H1 (cell line): ENCODE results near the gene SLC25A21. TPM values are rescaled to one million over a fixed set of nuclear protein-coding genes. Genes with fewer than 3 reads are reported as not detected.

Experiments used
- CTCF ChIA-PET: fragments of 300-600 bp; sonication (Branson Sonifier 250); formaldehyde crosslinking; loops from one replicate; lab custom pipeline; 2021; ENCODE audit not compliant: partially characterized antibody; lab: Charles Lee
- POLR2A ChIA-PET: fragments of 300-600 bp; sonication (Branson Sonifier 250); formaldehyde crosslinking; loops from one replicate; lab custom pipeline; 2021; ENCODE audit warnings: inconsistent platforms; ENCODE audit not compliant: partially characterized antibody; lab: Charles Lee
- DNase-seq, 2 experiments: peaks; one replicate each; pipeline versions ENCODE4 v3.0.0 to v3.0.0-alpha.2; 2010 to 2022; ENCODE audit warnings: low spot score in 2 of 2, low read depth in 1 of 2, mixed read lengths in 1 of 2
- FAIRE-seq: peaks from 2 replicates; lab custom pipeline; 2011; peaks lifted over from hg19 to GRCh38; lab: Jason Lieb, UNC
- H2AFZ ChIP-seq: 2 replicates; pipeline ENCODE4 v1.8.1; 2012; ENCODE audit warnings: low read length, inconsistent platforms
- H2AK5ac ChIP-seq: 2 replicates; pipeline ENCODE4 v1.6.1; 2013; ENCODE audit warnings: low read depth, low read length
- H2BK120ac ChIP-seq: replicated peaks from 2 replicates; pipeline ENCODE3; 2013; ENCODE audit warnings: low read depth, low read length, inconsistent platforms
- H2BK12ac ChIP-seq: 2 replicates; pipeline ENCODE4 v1.6.1; 2013; ENCODE audit warnings: low read depth, low read length
- H2BK15ac ChIP-seq: 2 replicates; pipeline ENCODE4 v1.6.1; 2013; ENCODE audit warnings: low read length
- H2BK20ac ChIP-seq: 2 replicates; pipeline ENCODE4 v1.6.1; 2013; ENCODE audit warnings: low read length
- H2BK5ac ChIP-seq: 2 replicates; pipeline ENCODE4 v1.6.1; 2013; ENCODE audit warnings: low read depth, low read length
- H3K14ac ChIP-seq: 2 replicates; pipeline ENCODE4 v1.6.1; 2013; ENCODE audit warnings: inconsistent platforms; ENCODE audit not compliant: insufficient read length
- H3K18ac ChIP-seq: 2 replicates; pipeline ENCODE4 v1.6.1; 2013; ENCODE audit warnings: low read length; ENCODE audit errors: extremely low read depth
- H3K23ac ChIP-seq: 2 replicates; pipeline ENCODE4 v1.6.1; 2013; ENCODE audit warnings: inconsistent platforms; ENCODE audit not compliant: insufficient read length
- H3K23me2 ChIP-seq: 2 replicates; pipeline ENCODE4 v1.6.1; 2013; ENCODE audit warnings: low read depth, low read length
- H3K27ac ChIP-seq: 2 replicates; pipeline ENCODE4 v1.6.1; 2011; ENCODE audit warnings: low read depth, low read length, inconsistent platforms
- H3K27me3 ChIP-seq, 4 experiments: replicated peaks in 1 of 4; 1 replicate in 1 of 4; 2 replicates in 3 of 4; pipeline versions ENCODE4 v1.6.1 to v1.8.1; 2011 to 2013; ENCODE audit warnings: low read length in 3 of 4, mild to moderate bottlenecking in 3 of 4, inconsistent platforms in 2 of 4, mixed read lengths in 2 of 4, moderate library complexity in 1 of 4; ENCODE audit not compliant: control insufficient read depth in 3 of 4, insufficient read depth in 3 of 4; ENCODE audit errors: extremely low read depth in 1 of 4
- H3K36me3 ChIP-seq, 4 experiments: 2 replicates each; pipeline versions ENCODE4 v1.6.1 to v1.8.1; 2011 to 2013; ENCODE audit warnings: mild to moderate bottlenecking in 4 of 4, low read length in 3 of 4, moderate library complexity in 2 of 4, control low read depth in 1 of 4, inconsistent platforms in 1 of 4; ENCODE audit not compliant: insufficient read depth in 4 of 4, control insufficient read depth in 2 of 4
- H3K4ac ChIP-seq: replicated peaks from 2 replicates; pipeline ENCODE3; 2013; ENCODE audit warnings: low read length, low read depth, mixed read lengths, inconsistent platforms; ENCODE audit not compliant: insufficient read length
- H3K4me1 ChIP-seq, 4 experiments: replicated peaks in 1 of 4; 1 replicate in 1 of 4; 2 replicates in 3 of 4; pipeline versions ENCODE4 v1.6.1 to v1.8.1; 2011 to 2013; ENCODE audit warnings: low read length in 3 of 4, inconsistent platforms in 2 of 4, mixed read lengths in 1 of 4; ENCODE audit not compliant: insufficient read depth in 4 of 4, control insufficient read depth in 3 of 4
- H3K4me2 ChIP-seq, 2 experiments: 2 replicates each; pipeline versions ENCODE4 v1.6.1 to v1.8.1; 2011 to 2013; ENCODE audit warnings: low read depth in 2 of 2, low read length in 2 of 2, control low read depth in 1 of 2, inconsistent platforms in 1 of 2, mild to moderate bottlenecking in 1 of 2; ENCODE audit not compliant: insufficient read depth in 1 of 2
- H3K4me3 ChIP-seq, 4 experiments: fragments of 200-600, 300-600 bp in 1 of 4; sonication (generic), shearing (Covaris generic), sonication (Bioruptor Twin) in 1 of 4; 2 replicates each; pipeline versions ENCODE4 v1.5.1 to v1.8.1; 2011 to 2016; ENCODE audit warnings: low read length in 4 of 4, low read depth in 3 of 4, control low read depth in 2 of 4, inconsistent platforms in 2 of 4, mild to moderate bottlenecking in 2 of 4, mixed read lengths in 1 of 4, moderate library complexity in 1 of 4; ENCODE audit not compliant: insufficient read depth in 2 of 4; ENCODE audit errors: extremely low read depth in 1 of 4
- H3K56ac ChIP-seq: replicated peaks from 2 replicates; pipeline ENCODE3; 2013; ENCODE audit warnings: low read depth, mild to moderate bottlenecking, mixed read lengths, low read length, inconsistent platforms; ENCODE audit not compliant: insufficient read length
- H3K79me1 ChIP-seq: 2 replicates; pipeline ENCODE4 v1.6.1; 2013; ENCODE audit warnings: low read depth, low read length, control low read depth
- H3K79me2 ChIP-seq, 2 experiments: 2 replicates each; pipeline versions ENCODE4 v1.6.1 to v1.8.1; 2012 to 2013; ENCODE audit warnings: low read length in 2 of 2, mild to moderate bottlenecking in 2 of 2, inconsistent platforms in 1 of 2; ENCODE audit not compliant: insufficient read depth in 2 of 2, control insufficient read depth in 1 of 2
- H3K9ac ChIP-seq, 4 experiments: replicated peaks in 1 of 4; 1 replicate in 1 of 4; 2 replicates in 3 of 4; pipeline versions ENCODE4 v1.6.1 to v1.8.1; 2011 to 2013; ENCODE audit warnings: low read depth in 3 of 4, low read length in 3 of 4, control low read depth in 2 of 4, mild to moderate bottlenecking in 2 of 4, moderate library complexity in 2 of 4, inconsistent platforms in 1 of 4; ENCODE audit errors: extremely low read depth in 1 of 4
- H3K9me3 ChIP-seq, 2 experiments: 2 replicates each; pipeline versions ENCODE4 v1.6.1 to v1.8.1; 2012 to 2013; ENCODE audit warnings: mild to moderate bottlenecking in 2 of 2, moderate library complexity in 2 of 2, control low read depth in 1 of 2, inconsistent platforms in 1 of 2, low read depth in 1 of 2, low read length in 1 of 2, mixed read lengths in 1 of 2; ENCODE audit not compliant: insufficient read depth in 2 of 2
- H4K20me1 ChIP-seq, 2 experiments: replicated peaks in 1 of 2; 2 replicates each; pipeline versions ENCODE3 to v1.8.1; 2011 to 2013; ENCODE audit warnings: inconsistent platforms in 2 of 2, low read length in 2 of 2, mild to moderate bottlenecking in 1 of 2; ENCODE audit not compliant: insufficient read depth in 2 of 2, control insufficient read depth in 1 of 2
- H4K5ac ChIP-seq: 2 replicates; pipeline ENCODE4 v1.6.1; 2013; ENCODE audit warnings: low read length, low read depth, mixed read lengths, inconsistent platforms; ENCODE audit not compliant: insufficient read length
- H4K8ac ChIP-seq: 2 replicates; pipeline ENCODE4 v1.8.0; 2013; ENCODE audit warnings: mild to moderate bottlenecking, moderate library complexity, low read length, inconsistent platforms; ENCODE audit not compliant: insufficient read depth; ENCODE audit errors: extremely low read depth
- H4K91ac ChIP-seq: replicated peaks from 2 replicates; pipeline ENCODE3; 2013; ENCODE audit warnings: low read length, mixed read lengths, inconsistent platforms; ENCODE audit not compliant: insufficient read length
- WGBS, 2 experiments: shearing (Covaris generic) in 1 of 2; methylation state at CpG; one replicate each; pipeline versions ENCODE4 v1.1.6 to v1.1.7; 2013 to 2015; ENCODE audit warnings: low lambda C conversion rate in 2 of 2, mixed read lengths in 2 of 2, inconsistent platforms in 1 of 2, low coverage in 1 of 2, missing lambda C conversion rate in 1 of 2; ENCODE audit not compliant: insufficient replicate concordance in 2 of 2, insufficient coverage in 1 of 2, insufficient read length in 1 of 2; ENCODE audit errors: extremely low coverage in 1 of 2, missing lambda C conversion rate in 1 of 2; 5-methylcytosine and 5-hydroxymethylcytosine counted together
- polyA plus RNA-seq, 7 experiments: library from polyadenylated mRNA; depleted of rRNA in 3 of 7; stranded (reverse) in 5 of 7; unstranded in 2 of 7; fragments of >200 nt in 5 of 7; fragments of 200-250 nt in 2 of 7; gene quantifications; 1 replicate in 5 of 7; 2 replicates in 1 of 7; 4 replicates in 1 of 7; pipeline versions ENCODE4 v1.2.1 to v1.2.3, GENCODE V29; 2011 to 2013; ENCODE audit warnings: missing spikeins in 2 of 7, mixed read lengths in 2 of 7
- total RNA-seq: library from RNA; stranded (reverse); fragmentation: NEBNext Ultra II Directional; extraction: Animal tissue kit (Norgen Biotek cat#: 25700); gene quantifications from 2 replicates; pipeline ENCODE4 v1.2.1, GENCODE V29; 2021

SLC25A21 gene
- total and polyA plus RNA-seq, 2 of the 8 experiments (the other 6 are each of a cell fraction or from before 2014, with no cell fraction given) = 6.9 to 15.7 TPM

DNA sequence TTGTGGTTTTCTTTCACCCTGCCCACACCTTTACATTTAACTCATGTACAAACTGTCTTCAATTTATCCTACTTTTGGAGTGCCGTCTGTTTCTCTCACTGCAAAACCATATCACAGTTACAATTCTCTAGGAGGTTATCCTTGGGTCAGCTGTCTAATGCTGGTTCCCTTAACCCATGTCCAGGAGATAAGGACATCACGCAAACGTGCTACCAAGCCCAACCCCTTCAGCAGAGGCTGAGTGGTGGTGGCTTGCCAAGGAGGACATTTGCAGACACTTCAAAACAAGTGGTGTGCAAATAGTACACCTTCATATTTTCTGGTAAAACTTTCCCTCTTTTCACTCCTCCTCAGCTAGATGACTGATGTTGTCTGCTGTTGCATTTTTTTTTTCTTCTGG, 342.9 kb downstream of the SLC25A21 start:
- Histone ChIP-seq H3K23ac (no peak overlapping the region), H3K79me1 (no peaks in the 10 kb centered on the region), H4K8ac (no peak overlapping the region), H2BK120ac (no peak overlapping the region), H2AK5ac (no peak overlapping the region), H3K4me3 (no peak overlapping the region), H3K4me2 (no peak overlapping the region), H3K56ac (no peak overlapping the region), H3K4ac (no peak overlapping the region), H4K5ac (no peak overlapping the region), H4K91ac (no peak overlapping the region), H2AFZ (no peak overlapping the region), H2BK12ac (no peak overlapping the region), H3K9ac (no peak overlapping the region), H3K23me2 (no peaks in the 10 kb centered on the region), H3K79me2 (no peaks in the 10 kb centered on the region), H3K18ac (no peak overlapping the region), H3K27ac (no peak overlapping the region), H4K20me1 (no peaks in the 10 kb centered on the region), H3K27me3 (no peaks in the 10 kb centered on the region), H3K9me3 (no peaks in the 10 kb centered on the region), H2BK20ac (no peak overlapping the region), H2BK15ac (no peak overlapping the region), H3K4me1 (peaks cover 1 to 9% (median 6%) of the 10 kb centered on the region in 4 experiments; a peak in 5 of 7 replicates), H3K36me3 (no peaks in the 10 kb centered on the region), H2BK5ac (no peak overlapping the region), H3K14ac (no peak overlapping the region)
- CTCF ChIA-PET = no interaction called here
- 81% methylated on average over 3 of the region's 3 CpGs; no CpG with 5 or more reads in 1 of the 2 experiments for WGBS, 2 experiments
- no peak for FAIRE-seq
- DNase-seq = no peak
- POLR2A ChIA-PET = no interaction called here
